ENCODE data around the gene SGIP1. TPM values are rescaled to one million over a fixed set of nuclear protein-coding genes. Genes with fewer than 3 reads are reported as not detected.
A peak's percentile ranks its signal among the peaks of the same experiment; 100 is the strongest.

SGIP1 gene
- total and polyA plus RNA-seq, 2 experiments from 2014 or later = 4.0 to 7.7 TPM

GRCh38 chr1:66692681-66693080 is 158.7 kb downstream of the SGIP1 start:
- no peak overlapping the region for H3K27ac ChIP-seq
- H4K20me1 ChIP-seq (ENCODE audit: insufficient read depth) = no peaks in the 10 kb centered on the region
- no peak overlapping the region for H3K4me2 ChIP-seq (ENCODE audit: unreplicated experiment)
- no peaks in the 10 kb centered on the region for H3F3A ChIP-seq (ENCODE audit: insufficient read depth)
- no peak for DNase-seq
- no peaks in the 10 kb centered on the region for H3K9me2 ChIP-seq (ENCODE audit: insufficient read depth)
- no peak overlapping the region for H3K9ac ChIP-seq
- no peaks in the 10 kb centered on the region for H3K79me2 ChIP-seq (ENCODE audit: insufficient read depth)
- in situ Hi-C loops (cut with MboI) = no loop called here
- H2AFZ ChIP-seq = no peak overlapping the region
- no peaks in the 10 kb centered on the region for H3K36me3 ChIP-seq (ENCODE audit: low read depth)
- H3K4me3 ChIP-seq = no peak overlapping the region
- WGBS, 2 experiments (ENCODE audit: low coverage in 1 of 2, low lambda C conversion rate in 2 of 2, missing lambda C conversion rate in 2 of 2) = 71 to 85% methylated on average over 3 of the region's 3 CpGs
- no peak for TF ChIP-seq EZH2phosphoT487 (IDR thresholded peaks at IDR 0.05; ENCODE audit: insufficient read depth, low read depth)
- no peak for TF ChIP-seq EZH2 (IDR thresholded peaks at IDR 0.05; ENCODE audit: insufficient read depth, poor library complexity, severe bottlenecking)
- H3K4me1 ChIP-seq (ENCODE audit: insufficient read depth) = no peaks in the 10 kb centered on the region
- no peaks in the 10 kb centered on the region for H3K27me3 ChIP-seq (replicated peaks; ENCODE audit: insufficient read depth)
- no peaks in the 10 kb centered on the region for H3K9me3 ChIP-seq (ENCODE audit: low read depth)

DNA sequence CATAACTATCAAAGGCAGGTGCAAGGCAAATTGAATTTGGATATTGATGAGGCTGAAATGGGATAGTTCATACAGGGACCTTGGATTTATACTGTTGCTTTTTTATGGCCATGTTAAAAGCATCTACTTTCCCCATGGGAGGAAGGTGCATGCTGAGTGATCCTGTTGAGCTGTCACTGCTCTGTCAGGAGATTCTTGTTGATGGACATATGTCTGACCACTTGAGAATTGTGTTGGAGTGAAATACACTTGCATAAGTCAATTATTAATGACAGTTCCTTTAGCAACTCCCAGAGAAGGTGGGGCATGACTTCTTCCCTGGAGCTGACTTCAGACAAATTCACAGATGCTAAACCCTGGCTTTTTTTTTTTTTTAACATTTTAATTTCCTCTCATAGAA is 159.9 kb downstream of the SGIP1 start:
- TF ChIP-seq EZH2phosphoT487 (IDR thresholded peaks at IDR 0.05; ENCODE audit: insufficient read depth, low read depth) (no peak), EZH2 (IDR thresholded peaks at IDR 0.05; ENCODE audit: insufficient read depth, poor library complexity, severe bottlenecking) (no peak)
- in situ Hi-C loops (cut with MboI) = no loop called here
- no peaks in the 10 kb centered on the region for H3K27me3 ChIP-seq (replicated peaks; ENCODE audit: insufficient read depth)

GRCh38 chr1:66695116-66695515 is 161.2 kb downstream of the SGIP1 start:
- Histone ChIP-seq H3K79me2 (ENCODE audit: insufficient read depth) (no peaks in the 10 kb centered on the region), H4K20me1 (ENCODE audit: insufficient read depth) (no peaks in the 10 kb centered on the region), H3K27ac (no peak overlapping the region), H3K9me2 (ENCODE audit: insufficient read depth) (no peaks in the 10 kb centered on the region), H3K36me3 (ENCODE audit: low read depth) (no peaks in the 10 kb centered on the region), H3K27me3 (replicated peaks; ENCODE audit: insufficient read depth) (no peaks in the 10 kb centered on the region), H3K4me1 (ENCODE audit: insufficient read depth) (no peaks in the 10 kb centered on the region), H2AFZ (no peak overlapping the region), H3K4me2 (ENCODE audit: unreplicated experiment) (no peak overlapping the region), H3K9me3 (ENCODE audit: low read depth) (no peaks in the 10 kb centered on the region), H3K9ac (no peak overlapping the region), H3K4me3 (no peak overlapping the region), H3F3A (ENCODE audit: insufficient read depth) (no peaks in the 10 kb centered on the region)
- TF ChIP-seq EZH2 (IDR thresholded peaks at IDR 0.05; ENCODE audit: insufficient read depth, poor library complexity, severe bottlenecking) (no peak), EZH2phosphoT487 (IDR thresholded peaks at IDR 0.05; ENCODE audit: insufficient read depth, low read depth) (no peak)
- in situ Hi-C loops (cut with MboI) = no loop called here
- 83 to 87% methylated on average over 5 of the region's 5 CpGs for WGBS, 2 experiments (ENCODE audit: low coverage in 1 of 2, low lambda C conversion rate in 2 of 2, missing lambda C conversion rate in 2 of 2)
- no peak for DNase-seq

More for the DNA sequence above, 159.9 kb downstream of the SGIP1 start:
- Histone ChIP-seq H3K9ac (no peak overlapping the region), H3K36me3 (ENCODE audit: low read depth) (no peaks in the 10 kb centered on the region), H3K9me2 (ENCODE audit: insufficient read depth) (no peaks in the 10 kb centered on the region), H2AFZ (no peak overlapping the region), H3K27ac (no peak overlapping the region), H3K4me2 (ENCODE audit: unreplicated experiment) (no peak overlapping the region), H3K79me2 (ENCODE audit: insufficient read depth) (no peaks in the 10 kb centered on the region), H3F3A (ENCODE audit: insufficient read depth) (no peaks in the 10 kb centered on the region), H3K4me3 (no peak overlapping the region), H4K20me1 (ENCODE audit: insufficient read depth) (no peaks in the 10 kb centered on the region), H3K9me3 (ENCODE audit: low read depth) (no peaks in the 10 kb centered on the region), H3K4me1 (ENCODE audit: insufficient read depth) (no peaks in the 10 kb centered on the region)
- DNase-seq = no peak

DNA sequence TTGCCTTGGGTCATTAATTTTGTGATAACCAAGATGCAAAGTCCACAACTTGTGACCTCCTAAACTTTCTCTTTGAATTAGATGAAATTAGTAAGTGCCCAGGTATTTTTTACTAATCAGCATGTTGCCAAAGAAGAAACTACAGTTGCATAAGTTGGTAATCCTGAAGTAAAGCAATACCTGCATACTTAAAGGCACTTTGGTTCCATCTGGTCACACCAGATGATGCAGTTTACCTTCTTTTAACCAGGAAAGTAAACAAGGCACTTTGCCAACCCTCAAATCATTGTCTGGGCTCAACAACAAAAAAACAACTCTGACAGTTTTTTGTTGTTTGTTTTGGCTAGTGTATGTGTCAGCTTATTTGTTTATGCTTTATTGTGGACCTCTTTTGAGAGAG is 162.8 kb downstream of the SGIP1 start:
- Histone ChIP-seq H3K4me2 (ENCODE audit: unreplicated experiment) (no peak overlapping the region), H3F3A (ENCODE audit: insufficient read depth) (no peaks in the 10 kb centered on the region), H3K9me3 (ENCODE audit: low read depth) (no peaks in the 10 kb centered on the region), H3K4me3 (no peak overlapping the region), H3K4me1 (ENCODE audit: insufficient read depth) (no peaks in the 10 kb centered on the region), H3K36me3 (ENCODE audit: low read depth) (no peaks in the 10 kb centered on the region), H3K27me3 (replicated peaks; ENCODE audit: insufficient read depth) (no peaks in the 10 kb centered on the region), H3K9ac (no peak overlapping the region), H3K79me2 (ENCODE audit: insufficient read depth) (no peaks in the 10 kb centered on the region), H3K27ac (no peak overlapping the region), H3K9me2 (ENCODE audit: insufficient read depth) (no peaks in the 10 kb centered on the region), H2AFZ (no peak overlapping the region), H4K20me1 (ENCODE audit: insufficient read depth) (no peaks in the 10 kb centered on the region)
- in situ Hi-C loops (cut with MboI) = no loop called here
- DNase-seq = no peak
- no peak for TF ChIP-seq EZH2phosphoT487 (IDR thresholded peaks at IDR 0.05; ENCODE audit: insufficient read depth, low read depth)

DNA sequence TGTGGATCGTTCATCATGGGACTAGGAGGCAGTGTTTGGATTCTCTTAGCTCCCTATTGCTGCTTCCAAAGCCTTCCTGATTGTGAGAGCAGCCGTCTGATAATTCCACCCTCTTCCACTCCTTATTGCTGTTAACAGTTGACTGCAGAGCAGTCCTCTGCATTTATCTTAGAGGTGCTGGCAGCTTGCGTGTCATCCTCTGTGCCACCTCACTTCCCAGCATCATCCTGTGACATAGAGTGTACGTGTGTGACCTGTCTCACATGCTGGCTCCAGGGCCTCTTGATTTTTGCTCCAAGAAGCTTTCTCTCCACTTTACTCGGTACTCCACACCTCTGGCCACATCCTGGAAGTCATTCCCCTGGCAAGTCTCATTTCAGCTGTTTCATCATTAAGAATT is 165.3 kb downstream of the SGIP1 start:
- no peaks in the 10 kb centered on the region for H3K9me3 ChIP-seq (ENCODE audit: low read depth)
- in situ Hi-C loops (cut with MboI) = no loop called here
- no peak overlapping the region for H3K4me3 ChIP-seq
- no peaks in the 10 kb centered on the region for H3K36me3 ChIP-seq (ENCODE audit: low read depth)
- no peak overlapping the region for H2AFZ ChIP-seq
- WGBS, 2 experiments (ENCODE audit: low coverage in 1 of 2, low lambda C conversion rate in 2 of 2, missing lambda C conversion rate in 2 of 2) = 61 to 62% methylated on average over 5 of the region's 5 CpGs
- H3F3A ChIP-seq (ENCODE audit: insufficient read depth) = no peaks in the 10 kb centered on the region
- no peak overlapping the region for H3K4me2 ChIP-seq (ENCODE audit: unreplicated experiment)
- H3K79me2 ChIP-seq (ENCODE audit: insufficient read depth) = no peaks in the 10 kb centered on the region
- peak; percentile 32 for DNase-seq
- H3K27me3 ChIP-seq (replicated peaks; ENCODE audit: insufficient read depth) = no peaks in the 10 kb centered on the region
- no peaks in the 10 kb centered on the region for H3K9me2 ChIP-seq (ENCODE audit: insufficient read depth)
- no peaks in the 10 kb centered on the region for H4K20me1 ChIP-seq (ENCODE audit: insufficient read depth)
- H3K4me1 ChIP-seq (ENCODE audit: insufficient read depth) = no peaks in the 10 kb centered on the region
- H3K9ac ChIP-seq = no peak overlapping the region
- TF ChIP-seq EZH2 (IDR thresholded peaks at IDR 0.05; ENCODE audit: insufficient read depth, poor library complexity, severe bottlenecking) = no peak
- no peak for TF ChIP-seq EZH2phosphoT487 (IDR thresholded peaks at IDR 0.05; ENCODE audit: insufficient read depth, low read depth)
- H3K27ac ChIP-seq = no peak overlapping the region
